Hematopoietic multipotent progenitor cell (in vitro differentiated cells): ENCODE measurements around the gene SYT8. TPM values are rescaled to one million over a fixed set of nuclear protein-coding genes. Genes with fewer than 3 reads are reported as not detected.

Experiments
- DNase-seq, 3 donors: peaks; one replicate each; pipeline ENCODE4 v3.0.0-alpha.2; 2011 to 2015; ENCODE audit warnings: low read depth in 2 of 3, low spot score in 2 of 3
- total RNA-seq: library from RNA; depleted of rRNA; stranded (reverse); fragments of >200 nt; gene quantifications from one replicate; pipeline ENCODE4 v1.2.3, GENCODE V29; 2012

SYT8 gene
- total RNA-seq, 1 donor: not detected

DNA sequence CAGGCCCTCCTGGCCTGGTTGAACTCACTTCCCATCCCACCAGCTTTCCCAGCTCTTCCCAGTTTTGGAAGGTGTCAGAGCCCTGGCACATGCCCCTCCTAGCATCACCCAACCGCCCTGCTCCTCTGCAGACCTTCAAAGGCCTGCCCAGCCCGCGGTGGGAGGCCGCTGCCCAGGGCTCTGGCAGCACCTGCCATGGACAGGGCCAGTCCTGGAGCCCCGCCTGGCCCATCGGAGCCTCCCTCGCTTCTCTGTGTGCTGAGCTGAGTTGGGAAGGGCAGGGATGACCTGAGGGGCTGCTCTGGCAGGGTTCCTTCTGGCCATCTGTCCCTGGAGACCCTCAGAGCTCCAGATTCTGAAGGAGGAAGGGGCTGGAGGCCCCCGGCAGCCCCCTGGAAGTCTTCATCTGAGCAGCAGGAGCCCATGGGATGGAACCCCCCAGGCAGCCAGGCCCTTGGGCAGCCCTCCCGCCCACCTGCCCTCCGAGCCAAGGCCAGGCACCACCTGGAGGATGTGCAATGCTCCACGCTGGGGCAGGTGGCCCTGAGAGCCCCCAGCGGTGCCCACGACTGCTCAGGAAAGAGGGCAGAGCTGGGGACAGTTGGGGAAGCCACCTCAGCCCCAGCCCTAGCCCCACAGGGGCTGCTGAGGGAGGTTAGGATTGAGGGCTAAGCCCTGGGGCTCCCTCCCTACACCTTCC lies 21.7 kb downstream of the SYT8 start:
- no peak for DNase-seq

DNA sequence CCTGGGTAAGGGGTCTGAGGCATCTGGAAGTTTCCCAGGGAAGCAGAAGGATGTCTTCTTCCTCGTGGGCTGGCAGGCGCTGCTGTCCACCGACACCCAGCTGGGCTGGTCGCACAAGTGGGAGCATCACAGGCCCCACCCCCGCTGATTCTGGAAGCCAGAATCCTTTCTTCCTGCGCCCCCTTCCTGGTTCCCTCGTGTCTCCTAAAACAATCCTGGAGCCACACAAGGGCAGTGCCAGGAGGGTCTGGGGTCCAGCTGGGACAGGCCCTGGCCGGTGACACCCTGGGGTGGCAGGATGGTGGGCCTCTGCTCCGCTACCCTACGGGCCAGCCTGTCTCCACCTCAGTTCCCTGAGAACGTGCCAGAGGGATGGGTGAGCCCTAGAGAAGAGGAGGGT lies 22.3 kb downstream of the SYT8 start:
- DNase-seq: no peak

DNA sequence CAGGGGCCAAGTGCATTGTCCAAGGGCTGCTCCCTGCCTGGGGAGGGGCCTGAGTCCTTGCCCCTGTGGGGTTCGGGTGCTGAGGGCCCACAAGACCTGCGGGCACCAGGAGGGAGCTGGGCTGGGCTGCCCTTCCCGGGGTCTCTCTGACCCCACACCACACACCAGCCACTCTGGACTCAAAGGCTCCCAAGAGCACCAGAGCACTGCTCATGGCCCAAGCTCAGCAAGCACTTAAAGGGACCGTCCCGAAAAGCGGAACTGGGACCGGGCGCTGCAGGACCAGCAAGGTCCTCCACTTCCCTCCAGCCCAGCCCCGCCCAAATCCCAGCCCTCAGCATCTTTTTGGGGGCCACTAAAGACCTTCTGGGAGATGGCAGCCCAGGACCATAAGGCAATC lies 23.4 kb downstream of the SYT8 start:
- no peak for DNase-seq

DNA sequence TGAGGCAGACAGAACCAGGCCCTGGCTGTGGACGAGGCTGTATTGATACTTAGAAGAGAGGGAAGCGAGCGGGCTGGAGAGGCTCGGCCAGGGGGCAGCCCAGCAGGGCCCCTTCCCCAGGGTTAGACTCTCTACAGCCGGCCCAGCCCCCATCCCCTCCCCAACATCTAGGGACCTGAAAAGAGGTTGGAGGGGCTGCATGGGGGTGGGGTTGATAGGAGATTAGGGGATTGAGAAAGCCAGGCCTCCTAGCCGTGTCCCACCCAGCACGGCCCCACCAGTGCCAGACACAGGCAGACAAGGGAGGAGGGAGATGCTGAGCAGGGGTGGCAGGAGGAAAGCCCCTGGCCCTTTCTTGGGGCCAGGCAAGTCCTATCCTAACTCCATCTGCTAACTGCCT lies 23.8 kb downstream of the SYT8 start:
- DNase-seq: no peak

DNA sequence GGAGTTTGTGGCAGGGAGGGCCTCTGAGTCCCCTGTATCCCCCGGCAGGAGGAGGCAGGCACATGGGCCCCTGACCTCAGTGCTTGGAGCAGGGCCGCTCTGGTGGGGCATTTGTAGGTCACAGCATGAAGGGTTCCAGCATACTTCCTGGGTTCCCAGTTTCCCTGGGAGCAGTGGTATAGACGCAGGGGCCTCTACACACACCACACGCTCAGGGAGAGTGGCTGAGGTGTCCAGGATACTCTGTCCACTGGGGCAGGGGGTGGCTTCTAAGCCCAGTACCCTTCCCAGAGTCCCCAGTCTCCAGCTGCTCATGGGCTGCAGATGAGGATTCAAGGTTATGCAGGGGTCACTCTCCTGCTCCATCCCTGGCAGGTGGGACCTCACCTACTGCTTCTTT lies 24.2 kb downstream of the SYT8 start:
- no peak for DNase-seq

DNA sequence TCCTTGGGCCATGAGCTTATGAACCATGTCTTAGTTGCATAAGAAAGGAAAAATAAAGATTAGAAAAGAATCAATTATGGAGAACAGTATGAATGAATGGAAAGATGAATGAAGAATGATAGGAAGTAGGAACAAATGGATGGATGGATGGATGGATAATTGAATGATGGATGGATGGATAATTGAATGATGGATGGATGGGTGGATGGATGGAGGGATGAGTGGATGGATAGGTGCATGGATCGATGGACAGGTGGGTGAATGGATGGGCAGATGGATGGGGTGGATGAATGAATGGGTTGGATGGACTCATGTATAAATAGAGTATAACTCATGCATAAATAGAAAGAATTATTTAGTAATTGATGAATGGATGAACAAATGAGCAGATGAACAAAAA lies 25.3 kb downstream of the SYT8 start:
- DNase-seq: no peak

DNA sequence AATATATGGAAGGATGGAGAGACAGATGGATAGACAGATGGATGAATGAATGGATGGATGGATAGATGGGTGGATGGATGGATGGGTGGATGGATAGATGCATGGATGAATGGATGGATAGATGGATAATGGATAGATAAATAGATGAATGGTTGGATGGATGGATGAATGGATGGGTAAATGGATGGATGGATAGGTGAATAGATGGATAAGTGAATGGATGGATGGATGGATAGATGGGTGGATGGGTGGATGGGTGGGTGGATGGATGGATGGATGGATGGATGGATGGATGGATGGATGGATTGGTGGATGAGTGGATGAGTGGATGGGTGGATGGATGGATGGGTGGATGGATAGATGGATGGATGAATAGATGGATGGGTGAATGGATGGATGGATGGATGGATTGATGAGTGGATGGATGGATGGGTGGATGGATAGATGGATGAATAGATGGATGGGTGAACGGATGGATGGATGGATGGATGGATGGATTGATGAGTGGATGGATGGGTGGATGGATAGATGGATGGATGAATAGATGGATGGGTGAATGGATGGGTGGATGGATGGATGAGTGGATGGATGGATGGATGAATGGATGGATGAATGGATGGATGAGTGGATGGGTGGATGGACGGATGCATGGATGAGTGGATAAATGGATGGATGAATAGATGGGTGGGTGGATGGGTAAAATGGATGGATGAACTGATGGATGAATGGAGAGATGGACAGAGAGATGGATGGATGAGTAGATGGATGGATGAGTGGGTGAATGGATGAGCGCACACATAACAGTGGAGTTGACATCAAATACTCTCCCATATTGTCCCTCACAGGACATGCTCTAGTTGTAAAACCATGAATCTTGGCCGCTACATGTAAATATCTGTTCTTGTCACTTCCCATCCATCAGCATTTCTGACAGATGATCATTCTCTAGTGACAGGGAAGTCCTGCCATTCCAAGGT lies 26.9 kb downstream of the SYT8 start:
- DNase-seq: no peak

DNA sequence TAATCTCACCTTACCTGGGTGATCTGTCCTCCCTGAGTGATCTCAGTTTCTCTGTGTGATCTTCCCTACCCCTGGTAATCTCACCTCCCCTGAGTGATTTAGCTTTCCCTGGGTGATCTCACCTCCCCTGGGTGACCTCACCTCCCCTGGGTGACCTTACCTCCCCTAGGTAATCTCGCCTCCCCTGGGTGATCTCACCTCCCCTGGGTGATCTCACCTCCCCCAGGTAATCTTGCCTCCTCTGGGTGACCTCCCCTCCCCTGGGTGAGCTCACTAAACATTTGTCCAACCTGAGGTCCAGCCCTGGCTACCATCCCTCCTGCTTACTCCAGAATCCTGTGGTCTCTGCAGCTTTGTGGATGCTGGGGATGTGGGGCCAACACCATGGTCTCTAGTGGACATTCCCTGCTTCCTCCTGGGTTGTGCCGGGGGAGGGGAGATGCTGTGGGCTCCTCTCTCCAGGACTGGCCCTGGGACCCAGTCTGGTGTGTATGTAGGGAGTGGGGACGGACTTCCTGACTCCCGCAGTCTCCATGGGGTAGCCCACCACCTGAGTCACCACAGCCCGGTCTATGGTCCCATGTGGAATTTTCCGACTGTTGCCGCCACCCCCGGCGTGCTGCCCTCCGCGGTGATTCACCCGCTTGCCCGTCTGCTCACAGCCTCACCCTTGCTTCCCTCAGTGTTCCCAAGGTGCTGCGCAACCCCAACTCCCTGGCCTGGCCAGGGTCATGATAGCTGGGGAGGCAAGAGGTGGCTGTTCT lies 28.0 kb downstream of the SYT8 start:
- no peak for DNase-seq

DNA sequence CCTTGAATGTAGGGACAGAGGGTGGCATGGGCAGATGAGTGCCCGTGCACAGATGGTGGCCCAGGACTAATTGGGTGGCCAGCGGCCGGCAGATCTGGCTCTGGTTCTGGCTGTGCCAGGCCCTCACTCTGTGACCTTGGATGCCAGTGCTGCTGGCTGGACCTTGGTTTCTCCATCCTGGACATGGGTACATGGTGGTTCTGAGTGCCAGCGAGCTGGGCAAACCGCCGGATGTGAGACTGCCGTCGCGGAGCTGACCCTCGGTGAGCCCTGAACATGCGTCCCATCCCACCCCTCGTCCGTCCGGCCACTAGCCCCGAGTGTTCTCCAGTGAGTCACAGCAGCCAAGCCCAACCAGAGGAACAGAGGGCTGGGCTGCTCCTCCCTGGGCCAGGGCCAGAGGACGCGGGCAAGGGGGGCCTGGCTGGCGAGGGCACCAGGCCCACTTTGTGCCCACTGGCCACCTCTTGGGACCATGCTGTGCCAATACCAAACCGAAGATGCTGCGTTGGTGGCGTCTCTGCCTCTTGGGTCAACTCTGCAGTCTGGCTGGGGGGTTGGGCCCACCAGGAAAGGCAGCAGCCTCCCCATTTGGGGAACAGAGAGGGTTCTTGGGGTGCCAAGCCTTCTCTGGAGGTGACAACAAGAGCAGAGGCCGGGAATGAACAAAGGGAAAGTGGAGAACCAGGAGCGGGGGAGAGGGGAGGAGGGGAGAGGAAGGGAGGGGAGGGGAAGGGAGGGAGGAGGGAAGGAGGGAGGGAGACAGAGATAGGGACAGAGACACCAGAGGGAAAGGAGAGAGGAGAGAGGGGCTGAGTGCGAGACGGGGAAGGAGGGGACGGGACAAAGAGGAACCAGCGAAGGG lies 28.8 kb downstream of the SYT8 start:
- DNase-seq: peak in 1 of 3 donors; percentile 63

DNA sequence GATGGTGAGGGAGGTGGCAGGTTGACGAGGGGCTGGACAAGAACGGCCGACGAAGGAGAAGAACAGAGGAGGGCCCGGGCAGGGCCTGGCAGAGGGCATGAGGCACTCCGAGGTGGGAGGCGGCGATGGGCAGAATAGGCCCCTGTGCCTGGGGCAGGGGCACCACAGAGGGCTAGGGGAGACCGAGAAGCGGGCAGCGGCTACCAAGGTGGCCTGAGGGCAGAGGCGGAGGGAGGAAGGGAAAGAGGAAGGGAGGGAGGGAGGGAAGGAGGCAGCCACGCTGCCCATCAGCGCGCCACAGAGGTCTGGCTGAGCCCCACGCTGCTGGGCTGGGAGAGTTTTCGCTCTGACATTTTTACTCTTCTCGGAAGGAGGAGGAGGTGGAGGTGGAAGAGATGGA lies 29.4 kb downstream of the SYT8 start:
- DNase-seq: no peak

DNA sequence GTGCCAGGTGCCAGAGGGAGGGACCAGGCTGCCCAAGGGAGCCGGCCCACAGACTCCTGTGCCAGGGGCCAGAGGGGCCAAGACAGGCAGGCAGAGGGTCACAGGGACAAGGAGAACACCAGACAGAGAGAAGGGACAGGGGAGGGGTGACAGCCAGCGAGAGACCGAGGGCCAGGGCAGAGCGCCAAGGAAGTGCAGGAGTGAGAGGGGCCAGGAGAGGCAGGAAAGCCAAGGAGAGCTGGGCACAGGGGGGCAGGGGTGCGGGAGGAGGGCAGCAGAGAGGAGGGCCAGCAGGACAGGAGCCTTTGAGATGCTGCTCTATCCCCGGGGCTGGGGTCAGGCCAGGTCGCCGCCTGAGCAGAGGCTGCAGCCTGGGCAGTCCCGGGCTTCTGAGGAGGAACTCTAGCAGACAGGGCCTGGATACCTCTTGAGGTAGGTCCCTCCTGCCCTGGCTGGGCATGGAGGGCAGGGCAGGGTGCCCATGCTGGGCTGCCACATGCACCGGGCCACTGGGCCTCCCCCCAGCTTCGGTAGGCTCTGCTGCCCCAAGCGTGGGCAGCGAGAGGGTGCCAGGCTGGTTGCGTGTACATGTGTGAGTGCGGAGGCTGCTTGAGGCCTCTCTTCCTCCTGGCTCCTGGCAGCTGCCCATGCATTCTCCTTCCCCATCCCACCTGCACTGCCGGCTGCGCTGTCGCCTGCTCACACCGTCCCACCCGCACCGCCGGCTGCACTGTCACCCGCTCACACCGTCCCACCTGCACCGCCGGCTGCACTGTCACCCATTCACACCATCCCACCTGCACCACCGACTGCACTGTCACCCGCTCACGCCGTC lies 30.3 kb downstream of the SYT8 start:
- no peak for DNase-seq

DNA sequence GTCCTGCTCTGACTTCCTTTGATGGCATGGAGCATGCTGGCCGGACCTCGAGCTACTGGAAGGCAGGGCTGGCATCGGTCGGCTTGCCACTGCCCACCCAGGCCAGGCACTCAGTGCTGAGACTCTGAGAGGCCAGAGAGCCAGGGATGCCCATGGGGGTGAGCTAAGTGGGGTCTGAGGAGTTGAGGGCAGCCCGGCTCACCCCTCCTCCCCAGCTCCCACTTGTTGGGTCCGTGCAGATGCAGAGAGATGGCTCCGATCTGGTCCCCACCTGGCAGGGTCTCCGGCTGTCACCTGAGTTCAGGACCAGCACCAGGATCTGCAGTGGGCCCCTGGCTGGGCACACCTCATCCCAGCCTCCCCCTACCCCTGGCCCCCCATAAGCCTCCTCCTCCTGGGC lies 31.4 kb downstream of the SYT8 start:
- no peak for DNase-seq

DNA sequence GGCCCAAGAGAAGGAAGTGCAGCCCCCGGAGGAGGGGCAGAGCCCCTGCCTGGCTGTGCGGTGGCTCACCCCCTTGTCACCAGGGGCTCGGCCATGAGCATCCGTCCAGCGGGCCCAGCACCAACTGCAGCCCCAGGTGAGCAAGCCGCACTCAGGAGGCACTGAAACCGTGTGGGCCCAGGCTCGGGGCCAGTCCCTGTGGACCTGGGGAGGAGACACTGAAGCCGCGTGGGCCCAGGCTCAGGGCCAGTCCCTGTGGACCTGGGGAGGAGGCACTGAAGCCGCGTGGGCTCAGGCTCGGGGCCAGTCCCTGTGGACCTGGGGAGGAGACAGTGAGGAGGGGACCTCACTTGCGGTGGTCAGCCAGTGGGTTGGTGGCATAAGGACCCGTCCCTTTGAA lies 32.0 kb downstream of the SYT8 start:
- no peak for DNase-seq

DNA sequence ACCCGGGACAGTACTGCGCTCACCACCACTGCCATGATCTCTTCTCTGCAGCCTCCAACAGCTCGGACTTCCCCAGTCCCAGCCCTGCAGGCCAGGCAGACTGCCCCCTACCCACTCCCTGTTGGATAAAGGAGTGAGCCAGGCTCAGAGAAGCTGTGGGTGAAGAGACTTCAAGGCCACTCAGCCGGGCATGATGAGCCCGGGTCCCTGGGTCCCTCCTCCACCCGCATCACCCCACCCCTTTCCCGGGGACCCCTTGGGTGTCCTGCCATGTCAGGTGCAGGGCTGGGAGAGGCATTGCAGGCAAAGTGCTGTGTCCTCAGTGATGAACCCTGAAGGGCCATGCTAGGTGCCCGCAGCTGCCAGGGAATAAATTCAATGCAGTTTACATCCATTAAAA lies 32.6 kb downstream of the SYT8 start:
- DNase-seq: no peak

DNA sequence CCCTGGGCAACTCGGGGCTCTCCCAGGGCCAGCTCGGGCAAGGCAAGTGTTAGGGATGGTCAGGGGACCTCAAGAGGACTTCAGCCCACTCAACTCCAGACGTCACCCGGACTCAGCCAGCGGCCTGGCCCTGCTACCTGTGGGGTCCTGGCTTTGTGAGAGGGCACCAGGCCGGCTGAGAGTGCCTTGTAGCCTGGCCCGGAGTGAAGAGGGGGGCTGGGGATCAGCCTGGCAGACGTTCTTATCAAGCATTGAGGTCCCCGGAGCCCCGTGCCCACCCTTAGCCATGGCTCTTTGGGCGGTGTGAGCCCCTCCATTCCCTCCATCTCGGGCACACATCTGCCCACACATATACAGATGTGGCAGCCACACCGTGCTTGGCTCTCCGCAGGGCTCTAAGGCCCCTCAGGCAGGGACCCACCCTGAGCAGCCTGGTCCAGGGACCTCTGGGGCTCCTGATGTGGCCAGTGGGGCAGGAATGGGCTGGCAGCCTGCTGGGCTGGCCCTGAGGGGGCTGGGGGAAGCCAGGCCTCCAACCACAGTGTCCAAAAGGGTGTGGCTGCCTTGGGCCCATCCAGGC lies 33.4 kb downstream of the SYT8 start:
- no peak for DNase-seq

DNA sequence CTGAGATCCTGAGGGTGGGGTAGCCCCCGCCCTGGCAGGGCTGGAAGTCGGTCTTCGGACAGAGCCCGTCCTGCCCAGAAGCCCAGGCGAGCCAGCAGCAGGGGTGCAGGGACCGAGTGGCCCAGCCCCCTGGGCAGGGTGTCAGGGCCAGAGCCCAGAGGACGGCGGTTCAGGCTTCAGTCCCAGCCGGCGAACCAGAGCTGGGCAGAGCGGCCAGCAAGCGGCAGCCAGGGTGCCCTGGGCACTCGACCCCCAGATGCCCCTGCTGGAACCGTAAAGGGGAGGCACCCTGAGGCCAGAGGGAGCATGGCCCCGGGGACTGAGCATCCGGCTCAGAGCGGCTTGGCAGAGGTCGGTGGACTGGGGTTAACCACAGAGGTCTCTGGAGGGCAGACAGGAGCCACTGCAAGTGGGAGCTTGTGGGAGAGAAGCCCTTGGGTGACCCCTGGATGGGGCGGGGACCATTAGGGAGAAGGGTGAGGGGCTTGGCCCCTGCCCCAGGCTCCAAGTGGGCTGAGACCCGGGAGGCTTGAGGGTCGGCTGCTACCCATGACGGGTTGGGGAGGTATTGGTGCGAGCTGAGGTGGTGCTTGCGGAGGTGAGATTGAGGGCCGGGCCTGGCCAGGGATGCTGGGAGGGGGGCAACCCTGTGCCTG lies 34.0 kb downstream of the SYT8 start:
- DNase-seq: no peak

DNA sequence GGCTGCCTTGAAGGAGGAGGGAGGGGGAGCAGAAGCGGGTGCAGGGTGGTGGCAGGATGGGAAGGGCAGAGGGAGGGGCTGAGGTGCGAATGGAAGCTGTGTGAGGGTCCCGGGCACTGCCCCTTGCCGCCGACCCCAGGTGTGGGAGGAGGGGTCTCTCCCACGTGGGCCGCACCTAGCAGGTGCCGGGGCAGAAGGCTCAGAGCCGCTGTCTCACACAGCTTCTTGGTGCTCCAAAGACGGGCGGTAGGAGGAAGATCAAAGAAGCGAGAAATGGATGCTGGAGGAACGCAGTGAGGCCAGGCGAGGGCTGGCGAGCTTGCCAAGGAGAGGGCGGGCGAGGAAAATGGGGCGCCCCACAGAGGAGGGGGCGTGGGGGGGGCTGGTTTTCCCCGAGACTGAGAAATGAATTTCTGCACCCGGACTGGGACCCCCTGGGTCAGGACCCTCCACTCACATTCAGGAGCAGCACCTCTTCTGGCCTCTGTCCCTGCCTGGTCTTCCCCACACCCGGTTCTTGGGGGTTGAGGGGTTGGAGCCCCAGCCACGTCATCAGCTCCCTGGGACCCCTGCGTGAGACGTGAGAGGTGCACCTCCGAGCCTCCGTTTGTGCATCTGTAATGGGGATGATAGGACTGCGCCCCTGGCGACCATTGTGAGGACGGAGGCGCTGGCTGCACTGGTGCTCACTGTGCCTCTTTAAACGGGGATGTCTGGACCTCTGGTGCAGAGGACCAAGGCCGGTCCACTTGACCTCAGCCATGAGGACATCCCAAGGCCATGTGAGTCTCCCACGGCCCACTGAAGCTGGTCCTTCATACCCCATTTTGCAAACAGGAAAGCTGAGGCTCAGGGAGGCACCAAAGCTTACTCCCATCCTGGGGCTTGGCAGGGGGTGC lies 34.9 kb downstream of the SYT8 start:
- DNase-seq: no peak

DNA sequence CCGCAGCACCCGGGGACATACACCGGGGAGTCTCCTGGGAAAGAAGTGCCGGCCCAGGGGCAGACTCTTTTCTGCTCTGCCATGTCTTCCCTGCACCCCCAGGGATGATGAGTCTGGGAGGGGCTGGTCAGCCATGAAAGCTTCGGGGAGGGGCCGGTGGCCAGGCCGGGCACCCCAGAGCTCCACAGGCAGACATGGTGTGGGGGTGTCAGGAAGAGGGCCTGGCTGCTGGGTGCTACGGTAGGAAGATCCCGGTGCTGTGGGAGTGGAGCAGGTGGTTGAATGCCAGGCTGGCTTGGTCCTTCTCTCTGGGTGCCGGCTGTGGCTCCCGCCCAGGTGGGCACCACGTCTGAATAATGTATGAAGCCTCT lies 35.5 kb downstream of the SYT8 start:
- no peak for DNase-seq
